Liver (tissue), 9 donors: ENCODE results near the gene SRPRB. TPM values are rescaled to one million over a fixed set of nuclear protein-coding genes. Genes with fewer than 3 reads are reported as not detected.
A peak's percentile ranks its signal among the peaks of the same experiment; 100 is the strongest.

Source experiments
- DNase-seq: peaks from one replicate; pipeline ENCODE4 v3.0.0-alpha.2; 2017; ENCODE audit warnings: low spot score
- H3K27ac ChIP-seq, 2 donors: one replicate each; pipeline ENCODE4 v1.7.0; 2013; ENCODE audit warnings: inconsistent platforms in 2 of 2, low read length in 2 of 2, control low read depth in 1 of 2, low read depth in 1 of 2, mild to moderate bottlenecking in 1 of 2
- H3K27me3 ChIP-seq, 4 donors: one replicate each; pipeline versions ENCODE4 v1.6.1 to v1.7.0; 2013; ENCODE audit warnings: low read length in 3 of 4, inconsistent platforms in 1 of 4, mild to moderate bottlenecking in 1 of 4, moderate library complexity in 1 of 4; ENCODE audit not compliant: control insufficient read depth in 4 of 4, insufficient read depth in 4 of 4
- H3K36me3 ChIP-seq, 4 donors: one replicate each; pipeline versions ENCODE4 v1.6.1 to v1.7.0; 2013; ENCODE audit warnings: low read length in 3 of 4, mild to moderate bottlenecking in 3 of 4, low read depth in 1 of 4, moderate library complexity in 1 of 4; ENCODE audit not compliant: control insufficient read depth in 4 of 4, insufficient read depth in 3 of 4
- H3K4me1 ChIP-seq, 4 donors: one replicate each; pipeline versions ENCODE4 v1.6.1 to v1.7.0; 2013; ENCODE audit warnings: low read length in 3 of 4, mild to moderate bottlenecking in 3 of 4, moderate library complexity in 1 of 4; ENCODE audit not compliant: control insufficient read depth in 4 of 4, insufficient read depth in 4 of 4
- H3K4me3 ChIP-seq, 3 donors: one replicate each; pipeline versions ENCODE4 v1.6.1 to v1.7.0; 2013; ENCODE audit warnings: low read length in 3 of 3, control low read depth in 1 of 3, low read depth in 1 of 3, mild to moderate bottlenecking in 1 of 3
- H3K9ac ChIP-seq, 2 donors: one replicate each; pipeline ENCODE4 v1.7.0; 2013; ENCODE audit warnings: low read length in 2 of 2, mild to moderate bottlenecking in 2 of 2, moderate library complexity in 2 of 2, control low read depth in 1 of 2, low read depth in 1 of 2
- H3K9me3 ChIP-seq, 4 donors: one replicate each; pipeline versions ENCODE4 v1.6.1 to v1.7.0; 2013; ENCODE audit warnings: low read length in 3 of 4; ENCODE audit not compliant: control insufficient read depth in 4 of 4
- ATF3 ChIP-seq: IDR thresholded peaks from 2 replicates; pipeline ENCODE4 v1.6.1; 2016; ENCODE audit warnings: antibody characterized with exemption
- CTCF ChIP-seq: fragments of 150-350 bp; IDR thresholded peaks from 2 replicates; pipeline ENCODE4 v1.5.1; 2017; ENCODE audit warnings: improper control_type of control experiment, low read depth, low read length; ENCODE audit not compliant: missing input control
- EGR1 ChIP-seq, 2 donors: IDR thresholded peaks; 2 replicates each; pipeline ENCODE4 v1.6.1; 2016 to 2018; ENCODE audit warnings: antibody characterized with exemption in 2 of 2, low read depth in 2 of 2
- FOXA1 ChIP-seq: IDR thresholded peaks from 2 replicates; pipeline ENCODE4 v1.6.1; 2016; ENCODE audit warnings: antibody characterized with exemption
- FOXA2 ChIP-seq: IDR thresholded peaks from 2 replicates; pipeline ENCODE4 v1.6.1; 2016; ENCODE audit warnings: antibody characterized with exemption
- GABPA ChIP-seq, 2 donors: IDR thresholded peaks in 1 of 2; conservative IDR thresholded peaks in 1 of 2; 2 replicates each; pipeline ENCODE4 v1.6.1; 2016; ENCODE audit warnings: antibody characterized with exemption in 2 of 2, mild to moderate bottlenecking in 1 of 2, moderate library complexity in 1 of 2
- HNF4A ChIP-seq, 2 donors: conservative IDR thresholded peaks; 2 replicates each; pipeline ENCODE4 v1.6.1; 2016; ENCODE audit warnings: antibody characterized with exemption in 2 of 2, mild to moderate bottlenecking in 2 of 2
- JUND ChIP-seq, 2 donors: IDR thresholded peaks; 2 replicates each; pipeline ENCODE4 v1.6.1; 2016; ENCODE audit warnings: antibody characterized with exemption in 2 of 2
- MAX ChIP-seq: IDR thresholded peaks from 2 replicates; pipeline ENCODE4 v1.6.1; 2016; ENCODE audit warnings: antibody characterized with exemption
- NR2F2 ChIP-seq: IDR thresholded peaks from 2 replicates; pipeline ENCODE4 v1.6.1; 2016; ENCODE audit warnings: antibody characterized with exemption
- RAD21 ChIP-seq, 2 donors: IDR thresholded peaks; 2 replicates each; pipeline ENCODE4 v1.6.1; 2016; ENCODE audit warnings: antibody characterized with exemption in 2 of 2, mild to moderate bottlenecking in 2 of 2
- RXRA ChIP-seq, 2 donors: IDR thresholded peaks; 2 replicates each; pipeline ENCODE4 v1.6.1; 2017 to 2018; ENCODE audit warnings: antibody characterized with exemption in 2 of 2, mild to moderate bottlenecking in 1 of 2
- TAF1 ChIP-seq: conservative IDR thresholded peaks from 2 replicates; pipeline ENCODE4 v1.6.1; 2016; ENCODE audit warnings: antibody characterized with exemption, mild to moderate bottlenecking
- YY1 ChIP-seq: IDR thresholded peaks from 2 replicates; pipeline ENCODE4 v1.6.1; 2016; ENCODE audit warnings: antibody characterized with exemption, mild to moderate bottlenecking
- WGBS: extraction: QIAGEN DNeasy Blood & Tissue Kit; methylation state at CpG from one replicate; pipeline ENCODE4 v1.1.7; 2013; 5-methylcytosine and 5-hydroxymethylcytosine counted together
- polyA plus RNA-seq, 2 donors: library from polyadenylated mRNA; stranded (reverse) in 1 of 2; unstranded in 1 of 2; fragments of 200-250 nt in 1 of 2; fragments of >200 nt in 1 of 2; fragmentation: Nextera tagmentation in 1 of 2; extraction: Ambion mirVana in 1 of 2; gene quantifications; one replicate each; pipeline versions ENCODE4 v1.2.1 to v1.2.3, GENCODE V29; 2013 to 2015
- total RNA-seq, 2 donors: library from RNA; depleted of rRNA; stranded (reverse); fragments of >200 nt; gene quantifications; one replicate each; pipeline ENCODE4 v1.2.3, GENCODE V29; 2014
- TF ChIP-seq, protein P1 (sequence below): IDR thresholded peaks from 2 replicates; pipeline ENCODE4 v1.6.1; 2016; ENCODE audit warnings: antibody characterized with exemption, mild to moderate bottlenecking
- donor health status: healthy.
- donor health status: healthy.
- donor health status: healthy.
- donor health status: healthy.
- donor health status: healthy.

SRPRB gene
- total and polyA plus RNA-seq, 4 donors: 34.7 to 97.6 (median 76.9) TPM

GRCh38 chr3:133834621-133835417 lies 29.2 kb downstream of the SRPRB start:
- H3K27me3 ChIP-seq: no peaks in the 10 kb centered on the region
- no peaks in the 10 kb centered on the region for H3K4me1 ChIP-seq
- no peaks in the 10 kb centered on the region for H3K9me3 ChIP-seq
- H3K27ac ChIP-seq: no peak overlapping the region
- no peak for TF ChIP-seq RXRA (IDR thresholded peaks at IDR 0.05)
- no peak for TF ChIP-seq CTCF
- no peak for TF ChIP-seq MAX
- no peak for TF ChIP-seq EGR1 (IDR thresholded peaks at IDR 0.05; ENCODE audit: low read depth in 2 of 2)
- no peak for TF ChIP-seq HNF4A (conservative IDR thresholded peaks at IDR 0.05)
- TF ChIP-seq FOXA1: no peak
- no peak for TF ChIP-seq YY1
- no peak for TF ChIP-seq GABPA (IDR thresholded peaks at IDR 0.05 in 1 of 2, conservative IDR thresholded peaks at IDR 0.05 in 1 of 2)
- no peak for TF ChIP-seq ATF3
- TF ChIP-seq, protein P1, sequence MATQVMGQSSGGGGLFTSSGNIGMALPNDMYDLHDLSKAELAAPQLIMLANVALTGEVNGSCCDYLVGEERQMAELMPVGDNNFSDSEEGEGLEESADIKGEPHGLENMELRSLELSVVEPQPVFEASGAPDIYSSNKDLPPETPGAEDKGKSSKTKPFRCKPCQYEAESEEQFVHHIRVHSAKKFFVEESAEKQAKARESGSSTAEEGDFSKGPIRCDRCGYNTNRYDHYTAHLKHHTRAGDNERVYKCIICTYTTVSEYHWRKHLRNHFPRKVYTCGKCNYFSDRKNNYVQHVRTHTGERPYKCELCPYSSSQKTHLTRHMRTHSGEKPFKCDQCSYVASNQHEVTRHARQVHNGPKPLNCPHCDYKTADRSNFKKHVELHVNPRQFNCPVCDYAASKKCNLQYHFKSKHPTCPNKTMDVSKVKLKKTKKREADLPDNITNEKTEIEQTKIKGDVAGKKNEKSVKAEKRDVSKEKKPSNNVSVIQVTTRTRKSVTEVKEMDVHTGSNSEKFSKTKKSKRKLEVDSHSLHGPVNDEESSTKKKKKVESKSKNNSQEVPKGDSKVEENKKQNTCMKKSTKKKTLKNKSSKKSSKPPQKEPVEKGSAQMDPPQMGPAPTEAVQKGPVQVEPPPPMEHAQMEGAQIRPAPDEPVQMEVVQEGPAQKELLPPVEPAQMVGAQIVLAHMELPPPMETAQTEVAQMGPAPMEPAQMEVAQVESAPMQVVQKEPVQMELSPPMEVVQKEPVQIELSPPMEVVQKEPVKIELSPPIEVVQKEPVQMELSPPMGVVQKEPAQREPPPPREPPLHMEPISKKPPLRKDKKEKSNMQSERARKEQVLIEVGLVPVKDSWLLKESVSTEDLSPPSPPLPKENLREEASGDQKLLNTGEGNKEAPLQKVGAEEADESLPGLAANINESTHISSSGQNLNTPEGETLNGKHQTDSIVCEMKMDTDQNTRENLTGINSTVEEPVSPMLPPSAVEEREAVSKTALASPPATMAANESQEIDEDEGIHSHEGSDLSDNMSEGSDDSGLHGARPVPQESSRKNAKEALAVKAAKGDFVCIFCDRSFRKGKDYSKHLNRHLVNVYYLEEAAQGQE: no peak
- no peak for TF ChIP-seq FOXA2
- WGBS: 97% methylated on average over 14 of the region's 14 CpGs
- no peaks in the 10 kb centered on the region for H3K36me3 ChIP-seq
- DNase-seq: peak; percentile 26
- H3K4me3 ChIP-seq: no peak overlapping the region
- no peak overlapping the region for H3K9ac ChIP-seq

DNA sequence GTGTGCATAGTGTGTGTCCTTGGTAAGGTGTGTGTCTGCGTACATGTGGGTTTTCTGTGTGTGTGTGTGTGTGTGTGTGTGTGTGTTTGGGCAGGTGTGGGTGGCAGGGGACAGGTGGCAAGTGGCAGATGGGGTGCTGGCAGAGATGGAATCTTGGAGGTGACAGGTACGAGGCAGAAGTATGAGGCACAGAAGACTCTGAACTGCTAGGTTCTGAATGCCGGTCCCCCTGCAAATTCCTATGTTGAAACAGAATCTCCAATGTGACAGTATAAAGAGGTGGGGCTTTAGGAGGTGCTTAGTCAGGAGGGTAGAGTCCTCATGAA lies 29.8 kb downstream of the SRPRB start:
- TF ChIP-seq RAD21 (IDR thresholded peaks at IDR 0.05): no peak
- TF ChIP-seq NR2F2: no peak
- no peak for TF ChIP-seq CTCF
- no peak for TF ChIP-seq FOXA1
- TF ChIP-seq HNF4A (conservative IDR thresholded peaks at IDR 0.05): no peak
- no peak for TF ChIP-seq JUND (IDR thresholded peaks at IDR 0.05)
- TF ChIP-seq EGR1 (IDR thresholded peaks at IDR 0.05; ENCODE audit: low read depth in 2 of 2): no peak
- no peak for TF ChIP-seq ATF3
- no peak for TF ChIP-seq TAF1
- TF ChIP-seq YY1: no peak
- H3K36me3 ChIP-seq: no peaks in the 10 kb centered on the region
- H3K27me3 ChIP-seq: no peaks in the 10 kb centered on the region
- H3K27ac ChIP-seq: no peak overlapping the region
- H3K9me3 ChIP-seq: no peaks in the 10 kb centered on the region
- 94% methylated on average over 3 of the region's 3 CpGs for WGBS
- no peak overlapping the region for H3K4me3 ChIP-seq
- peak; percentile 25 for DNase-seq
- no peak overlapping the region for H3K9ac ChIP-seq
- H3K4me1 ChIP-seq: no peaks in the 10 kb centered on the region
